Fibroblast of peridontal ligament (primary cell): Measurements from ENCODE around the gene MADD.

Experiments
- DNase-seq: peaks from one replicate; pipeline ENCODE4 v3.0.0-alpha.2; 2010; ENCODE audit errors: extremely low read depth

MADD gene

DNA sequence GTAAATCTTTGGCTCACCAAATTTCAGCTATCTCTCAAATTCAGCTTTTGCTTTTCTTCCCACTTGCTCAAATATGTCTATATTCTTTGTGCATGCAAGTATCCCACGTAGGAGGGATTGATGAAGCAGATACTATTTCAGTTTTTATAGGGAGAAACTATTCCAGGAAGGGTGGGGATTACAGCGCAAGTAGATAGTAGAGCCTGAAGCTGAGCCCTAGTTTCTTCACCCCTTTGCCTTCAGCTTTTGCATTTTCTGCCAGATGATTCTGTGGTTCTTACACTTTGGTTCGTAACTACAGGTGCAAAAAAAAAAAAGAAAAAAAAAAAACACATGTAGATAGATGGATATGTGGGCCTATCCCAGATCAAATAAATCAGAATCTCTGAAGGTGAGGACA lies 18.2 kb upstream of the MADD start:
- no peak for DNase-seq

DNA sequence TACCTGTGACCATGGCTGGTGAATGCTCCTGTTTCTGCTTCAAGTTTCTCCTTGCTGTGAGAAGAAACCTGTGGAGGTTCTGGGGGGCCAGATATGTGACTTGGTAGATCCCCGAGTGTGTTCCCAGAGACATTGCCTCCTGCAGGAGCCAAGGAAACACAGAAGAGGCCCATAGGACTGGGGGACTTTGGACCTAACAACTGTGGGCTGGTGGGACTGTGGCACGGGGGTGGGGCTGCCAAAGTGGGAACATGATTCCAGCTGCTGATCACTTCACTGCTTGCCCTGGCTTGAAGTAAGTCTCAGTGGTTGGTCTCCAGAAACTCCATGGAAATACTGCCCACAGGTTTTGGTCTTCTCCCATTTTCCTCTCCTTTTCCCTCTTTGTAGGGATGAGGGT lies 16.3 kb upstream of the MADD start:
- no peak for DNase-seq

DNA sequence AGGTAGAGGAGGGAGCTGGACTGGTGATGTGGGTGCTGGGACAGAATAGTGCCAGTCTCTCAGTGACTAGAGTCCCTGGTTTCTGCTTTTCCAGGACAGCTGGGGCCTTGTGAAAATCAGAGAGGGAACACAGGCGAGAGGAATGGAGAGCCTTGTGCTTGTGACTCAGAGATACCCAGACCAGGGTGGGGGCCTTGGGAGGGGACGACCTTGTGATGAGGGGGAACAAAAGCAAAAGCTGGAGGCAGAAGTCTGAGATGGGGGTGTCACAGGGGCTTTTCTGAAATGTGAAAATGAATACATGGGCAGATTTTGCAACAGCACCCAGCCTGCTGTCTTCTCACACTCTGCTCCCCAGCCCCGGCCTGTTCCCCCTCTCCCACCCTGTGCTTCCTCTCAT lies 15.5 kb upstream of the MADD start:
- no peak for DNase-seq

DNA sequence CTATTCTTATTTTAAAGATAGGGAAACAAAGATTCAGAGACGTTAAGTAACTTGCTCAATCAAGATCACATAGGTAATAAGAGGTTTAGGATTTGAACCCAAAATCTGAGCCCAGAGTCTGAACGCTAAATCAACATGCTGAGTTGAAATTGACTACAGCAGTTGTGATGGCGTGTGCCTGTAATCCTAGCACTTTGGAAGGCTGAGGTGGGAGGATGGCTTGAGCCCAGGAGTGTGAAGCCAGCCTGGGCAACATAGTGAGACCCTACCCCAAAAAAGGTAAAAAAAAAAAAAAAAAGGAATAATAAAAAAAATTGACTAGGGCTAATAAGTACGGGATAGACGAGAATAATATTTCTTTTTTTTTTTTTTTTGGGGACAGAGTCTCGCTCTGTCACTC lies 13.6 kb upstream of the MADD start:
- DNase-seq, result no peak

DNA sequence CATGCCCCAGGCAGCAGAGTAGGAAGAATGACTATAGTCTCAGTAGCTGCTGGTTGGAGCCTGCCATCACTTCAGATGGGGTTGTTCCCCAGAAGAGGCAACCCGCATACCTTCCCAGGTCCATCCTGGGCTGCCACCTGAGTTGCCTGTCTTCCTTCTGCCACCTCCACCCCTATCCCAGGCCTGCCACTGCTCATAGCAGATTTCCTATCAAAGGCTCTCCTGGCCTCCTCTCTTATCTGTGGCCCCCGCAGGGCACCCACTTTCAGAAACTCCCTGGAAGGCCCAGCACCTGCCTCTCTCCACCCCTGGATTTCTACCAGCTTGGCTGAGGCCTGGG lies 12.8 kb upstream of the MADD start:
- DNase-seq, result no peak

DNA sequence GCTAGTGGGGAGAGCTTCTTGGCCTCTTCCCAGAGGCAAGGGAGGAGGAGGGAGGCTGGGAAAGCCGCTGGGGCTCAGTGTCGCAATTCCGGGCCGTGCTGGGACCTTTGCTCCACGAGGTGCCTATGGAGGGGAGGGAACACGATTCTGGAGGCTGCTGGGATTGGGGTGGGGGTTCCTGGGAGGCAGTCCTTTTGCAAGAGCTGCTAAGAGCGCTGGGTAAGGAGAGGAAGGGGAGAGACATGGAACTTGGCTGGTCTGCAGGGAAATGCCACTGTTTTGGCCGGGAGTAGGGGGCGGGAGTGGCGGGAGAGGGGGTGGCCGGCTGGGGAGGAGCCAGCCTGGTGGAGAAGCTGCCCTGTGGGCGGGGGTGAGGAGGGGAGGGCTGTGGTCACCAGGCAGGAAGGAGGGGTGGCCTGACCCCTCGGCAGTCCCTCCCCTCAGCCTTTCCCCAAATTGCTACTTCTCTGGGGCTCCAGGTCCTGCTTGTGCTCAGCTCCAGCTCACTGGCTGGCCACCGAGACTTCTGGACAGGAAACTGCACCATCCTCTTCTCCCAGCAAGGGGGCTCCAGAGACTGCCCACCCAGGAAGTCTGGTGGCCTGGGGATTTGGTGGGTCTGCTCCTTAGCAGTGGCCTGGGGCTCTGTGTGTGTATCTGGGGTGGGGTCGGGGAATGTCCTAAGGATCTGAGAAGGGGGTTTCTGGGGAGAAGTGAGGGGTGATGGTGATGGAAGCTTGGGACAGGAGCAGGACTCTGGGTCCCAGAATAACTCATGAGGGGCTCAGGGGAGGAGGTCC lies 12.2 kb upstream of the MADD start, which contains the start of gene NR1H3:
Gene NR1H3, plus strand, starts transcription at position 480 of the 800 bp plus-strand sequence. CDS start 1,221 bp downstream, outside the sequence.
- DNase-seq, result peak; percentile 61

DNA sequence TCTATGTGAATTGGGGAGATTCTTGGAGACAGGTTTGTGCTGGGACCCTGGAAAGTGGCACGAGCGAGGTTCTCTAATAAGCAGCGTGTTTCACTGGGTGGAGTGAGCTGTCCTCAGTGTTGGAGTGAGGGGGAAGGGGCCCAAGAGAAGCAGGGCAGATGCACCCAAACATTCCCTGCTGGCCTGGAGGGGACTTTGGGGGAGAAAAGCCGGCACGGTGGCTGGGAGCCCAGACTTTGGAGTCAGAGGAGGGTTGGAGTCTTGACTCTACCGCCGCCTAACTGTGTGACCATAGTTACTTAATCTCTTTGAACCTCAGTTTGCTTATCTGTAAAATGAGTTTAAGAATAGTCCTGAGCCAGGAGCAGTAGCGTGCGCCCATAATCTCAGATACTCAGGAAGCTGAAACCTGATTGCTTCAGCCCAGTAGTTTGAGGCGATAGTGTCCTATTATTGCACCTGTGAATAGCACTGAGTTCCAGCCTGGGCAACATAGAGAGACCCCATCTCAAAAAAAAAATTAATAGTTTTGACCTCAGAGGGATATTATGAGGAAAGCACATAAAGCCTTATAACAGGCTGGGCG lies 11.5 kb upstream of the MADD start:
- DNase-seq, result no peak

DNA sequence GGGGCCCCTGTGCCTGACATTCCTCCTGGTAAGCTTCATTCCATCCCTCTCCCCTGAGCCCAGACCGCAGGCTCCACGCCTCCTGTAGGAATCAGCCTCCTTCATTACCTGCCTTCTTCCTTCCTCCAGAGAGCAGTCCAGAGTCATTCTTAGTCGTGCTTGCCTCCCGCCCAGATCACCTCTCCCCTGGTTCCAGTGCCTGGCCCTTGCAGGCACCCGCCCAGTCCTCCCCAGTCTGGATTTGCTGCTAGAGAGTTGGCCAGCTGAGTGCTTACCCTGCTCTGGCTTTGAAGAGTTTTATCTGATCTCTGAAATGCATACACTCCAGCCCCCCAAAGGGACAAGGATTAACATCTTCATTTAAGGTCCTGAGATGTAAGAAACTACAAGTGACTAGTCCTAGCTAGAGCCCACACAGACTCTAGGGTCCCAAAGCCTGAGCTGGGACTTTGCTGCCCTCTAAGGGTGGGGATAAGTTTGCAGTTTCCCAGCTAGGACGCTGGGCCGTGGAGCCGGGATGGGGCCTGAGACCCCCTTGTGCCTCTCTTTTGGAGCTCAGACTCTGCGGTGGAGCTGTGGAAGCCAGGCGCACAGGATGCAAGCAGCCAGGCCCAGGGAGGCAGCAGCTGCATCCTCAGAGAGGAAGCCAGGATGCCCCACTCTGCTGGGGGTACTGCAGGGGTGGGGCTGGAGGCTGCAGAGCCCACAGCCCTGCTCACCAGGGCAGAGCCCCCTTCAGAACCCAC lies 10.5 kb upstream of the MADD start:
- peak; percentile 48 for DNase-seq

DNA sequence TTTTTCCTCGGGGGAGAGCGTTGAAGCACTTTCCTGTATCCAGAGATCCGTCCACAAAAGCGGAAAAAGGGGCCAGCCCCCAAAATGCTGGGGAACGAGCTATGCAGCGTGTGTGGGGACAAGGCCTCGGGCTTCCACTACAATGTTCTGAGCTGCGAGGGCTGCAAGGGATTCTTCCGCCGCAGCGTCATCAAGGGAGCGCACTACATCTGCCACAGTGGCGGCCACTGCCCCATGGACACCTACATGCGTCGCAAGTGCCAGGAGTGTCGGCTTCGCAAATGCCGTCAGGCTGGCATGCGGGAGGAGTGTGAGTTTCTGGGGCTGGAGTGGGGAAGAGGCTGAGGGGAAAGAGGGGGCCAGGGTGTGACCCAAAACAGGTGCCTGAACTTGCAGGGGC lies 9.6 kb upstream of the MADD start:
- no peak for DNase-seq

DNA sequence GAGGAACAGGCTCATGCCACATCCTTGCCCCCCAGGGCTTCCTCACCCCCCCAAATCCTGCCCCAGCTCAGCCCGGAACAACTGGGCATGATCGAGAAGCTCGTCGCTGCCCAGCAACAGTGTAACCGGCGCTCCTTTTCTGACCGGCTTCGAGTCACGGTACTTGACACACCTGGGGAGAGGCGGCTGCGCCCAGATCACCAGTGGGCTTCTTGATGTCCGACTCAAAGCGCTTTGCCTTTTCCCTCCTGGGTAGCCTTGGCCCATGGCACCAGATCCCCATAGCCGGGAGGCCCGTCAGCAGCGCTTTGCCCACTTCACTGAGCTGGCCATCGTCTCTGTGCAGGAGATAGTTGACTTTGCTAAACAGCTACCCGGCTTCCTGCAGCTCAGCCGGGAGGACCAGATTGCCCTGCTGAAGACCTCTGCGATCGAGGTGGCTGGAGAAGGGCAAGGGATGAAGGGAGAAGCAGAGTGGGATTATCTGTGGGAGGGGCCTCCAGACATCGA lies 8.6 kb upstream of the MADD start:
- no peak for DNase-seq

DNA sequence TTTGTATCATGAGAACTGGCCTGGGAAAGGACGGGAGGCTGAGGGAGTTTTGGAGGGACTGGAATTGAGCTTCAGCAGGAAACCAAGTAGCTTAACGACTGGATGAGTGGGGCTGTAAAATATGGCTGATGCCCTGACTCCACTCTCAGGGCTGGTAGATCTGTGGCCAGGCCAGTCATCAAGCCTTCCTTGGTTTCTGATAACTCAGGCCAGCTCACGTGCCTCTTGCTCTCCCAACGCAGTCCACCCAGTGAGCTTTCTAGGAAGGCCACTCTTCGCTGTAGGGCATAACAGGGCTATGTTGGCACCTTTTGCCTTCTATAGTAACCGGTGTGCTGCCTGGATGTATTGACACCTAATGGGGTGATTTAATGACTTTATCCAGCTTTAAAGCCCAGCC lies 5.8 kb upstream of the MADD start:
- DNase-seq, result no peak

DNA sequence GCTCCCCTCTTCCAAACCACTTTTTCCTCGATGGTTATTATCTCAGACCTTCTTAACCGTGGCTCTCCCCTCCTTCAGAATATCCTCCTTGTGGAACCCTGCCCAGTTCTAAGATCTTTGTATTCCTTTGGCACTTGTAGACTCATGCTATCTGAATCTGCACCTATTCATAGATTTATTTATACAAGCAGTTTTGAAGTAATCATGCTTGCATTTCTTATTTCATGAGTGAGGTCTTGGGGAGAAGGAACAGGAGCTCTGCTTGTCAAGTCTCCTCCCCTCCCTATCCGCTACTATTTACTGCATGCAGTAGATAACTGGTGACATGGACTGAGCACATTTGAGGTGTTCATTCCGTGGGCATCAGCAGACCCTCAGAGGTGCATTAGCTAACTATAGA lies 5.4 kb upstream of the MADD start:
- DNase-seq, result no peak

DNA sequence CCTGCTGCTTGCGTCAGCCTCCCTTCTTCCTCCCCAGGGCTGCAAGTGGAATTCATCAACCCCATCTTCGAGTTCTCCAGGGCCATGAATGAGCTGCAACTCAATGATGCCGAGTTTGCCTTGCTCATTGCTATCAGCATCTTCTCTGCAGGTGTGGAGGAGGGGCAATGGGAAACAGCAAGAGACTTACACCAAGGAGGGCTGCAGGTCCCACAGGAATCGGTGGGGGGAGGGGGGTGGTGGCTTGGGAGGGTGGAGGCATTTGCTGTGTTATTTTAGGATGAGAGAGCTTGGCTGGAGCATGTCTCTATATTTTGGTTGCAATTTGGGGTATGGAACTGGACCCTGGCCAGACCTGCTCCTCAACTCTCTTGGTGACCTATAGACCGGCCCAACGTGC lies 2.1 kb upstream of the MADD start:
- no peak for DNase-seq

DNA sequence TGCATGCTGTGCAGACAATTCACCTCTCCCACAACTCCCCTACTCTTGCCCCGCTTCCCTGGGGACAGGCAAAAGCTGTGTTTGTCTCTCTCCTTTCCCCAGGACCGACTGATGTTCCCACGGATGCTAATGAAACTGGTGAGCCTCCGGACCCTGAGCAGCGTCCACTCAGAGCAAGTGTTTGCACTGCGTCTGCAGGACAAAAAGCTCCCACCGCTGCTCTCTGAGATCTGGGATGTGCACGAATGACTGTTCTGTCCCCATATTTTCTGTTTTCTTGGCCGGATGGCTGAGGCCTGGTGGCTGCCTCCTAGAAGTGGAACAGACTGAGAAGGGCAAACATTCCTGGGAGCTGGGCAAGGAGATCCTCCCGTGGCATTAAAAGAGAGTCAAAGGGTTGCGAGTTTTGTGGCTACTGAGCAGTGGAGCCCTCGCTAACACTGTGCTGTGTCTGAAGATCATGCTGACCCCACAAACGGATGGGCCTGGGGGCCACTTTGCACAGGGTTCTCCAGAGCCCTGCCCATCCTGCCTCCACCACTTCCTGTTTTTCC lies 1.4 kb upstream of the MADD start:
- no peak for DNase-seq

DNA sequence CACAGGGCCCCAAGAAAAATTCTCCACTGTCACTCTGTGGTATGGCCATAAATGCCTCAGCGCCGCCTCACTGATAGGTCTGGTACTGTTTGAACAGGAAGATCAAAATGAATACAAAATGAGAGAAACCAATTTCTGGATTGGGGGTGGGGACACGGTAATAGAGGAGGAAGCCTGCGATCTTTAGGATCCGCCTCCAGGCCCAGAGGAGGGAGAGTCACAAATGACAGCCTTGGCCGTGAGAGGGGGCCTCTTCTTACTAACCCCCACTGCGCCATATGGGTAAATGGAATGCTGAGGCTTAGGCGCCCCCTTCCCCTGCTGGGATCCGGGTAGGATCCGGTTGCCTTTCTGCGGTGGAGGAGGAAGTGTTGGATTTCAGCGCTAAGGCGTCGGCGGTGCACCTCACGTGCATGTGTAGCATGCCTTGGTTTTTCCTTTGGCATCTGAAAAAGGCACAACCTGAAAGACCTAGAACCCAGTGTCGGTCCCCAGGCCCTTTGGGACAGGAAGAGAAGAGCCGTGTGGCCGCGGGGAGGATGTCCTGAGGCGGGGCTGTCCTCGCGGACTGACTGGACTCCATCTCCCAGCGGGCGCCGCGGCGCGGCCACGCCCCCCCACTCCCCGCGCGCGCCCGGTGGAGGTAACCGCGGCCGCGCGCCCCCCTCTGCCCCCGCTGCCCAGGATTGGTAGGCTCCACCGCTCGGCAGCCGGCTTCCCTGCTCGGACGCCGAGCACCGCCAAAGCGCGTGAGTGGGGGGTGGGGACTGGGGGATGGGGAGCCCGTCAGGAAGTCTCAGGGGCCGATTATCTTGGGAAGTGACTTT lies 718 bp upstream of the MADD start:
- DNase-seq, result peak; percentile 71

DNA sequence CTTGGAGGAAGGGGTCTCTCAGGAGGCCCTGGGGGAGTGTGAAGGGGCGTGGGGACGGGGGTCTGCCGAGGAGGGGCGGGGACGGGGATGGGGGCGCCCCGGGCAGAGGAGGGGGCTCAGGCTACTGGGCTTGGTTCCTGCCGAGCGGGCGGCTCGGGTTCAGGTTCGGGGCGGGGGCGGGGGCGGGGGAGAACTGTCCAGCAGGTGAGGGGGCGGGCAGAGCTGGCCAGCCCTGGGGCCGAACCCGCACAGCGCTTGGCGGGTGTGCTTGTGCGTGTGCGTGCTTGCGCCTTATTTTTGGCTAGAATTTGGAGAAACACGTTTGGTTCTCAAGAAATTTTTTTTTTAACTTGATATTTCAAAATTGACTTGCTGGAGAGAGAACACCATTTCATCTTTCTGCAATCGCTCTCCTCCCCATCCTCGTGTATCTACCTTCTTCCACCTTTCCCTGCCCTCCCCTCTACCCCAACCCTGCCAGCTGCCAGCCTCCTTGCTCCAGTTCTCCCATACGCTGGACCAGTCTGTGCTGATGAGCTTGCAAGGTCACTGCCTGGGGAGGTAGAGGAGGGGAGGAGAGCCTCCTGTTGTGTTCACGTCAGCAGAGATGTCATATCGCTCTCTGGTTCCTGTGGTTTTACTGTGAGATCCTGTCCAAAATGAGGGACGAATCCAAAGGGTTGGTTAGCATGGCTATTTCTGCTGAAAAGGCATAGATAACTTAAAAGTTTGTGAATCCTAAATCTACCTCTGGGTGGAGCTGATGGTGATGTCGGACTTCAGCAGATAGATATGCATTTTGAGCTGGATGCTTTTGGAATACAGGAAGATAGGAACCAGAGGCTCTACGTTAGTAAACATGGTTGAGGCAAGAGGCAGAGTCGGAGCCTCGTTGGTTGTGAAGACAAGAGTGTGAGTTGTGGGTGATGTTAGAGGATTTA lies 668 bp downstream of the MADD start:
- DNase-seq, result peak; percentile 65

DNA sequence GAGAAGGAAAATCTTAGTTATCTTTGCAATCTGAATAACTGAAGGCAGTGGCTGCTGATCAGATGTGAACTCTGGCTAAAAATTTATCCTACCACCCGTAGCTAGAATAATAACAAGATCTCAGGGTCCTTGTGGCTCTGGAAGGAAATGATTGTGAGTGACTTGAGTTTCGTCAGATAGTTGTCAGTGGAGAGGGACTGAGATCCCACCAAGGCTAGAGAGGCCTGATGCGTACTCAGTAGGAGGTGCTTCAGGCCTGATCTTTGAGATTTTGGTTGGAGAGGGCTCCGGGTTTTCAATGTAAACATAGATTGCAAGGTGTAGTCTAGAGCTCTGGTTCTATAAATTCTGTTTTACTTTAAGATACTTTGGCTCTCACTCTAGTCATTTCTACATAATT lies 1.4 kb downstream of the MADD start:
- no peak for DNase-seq

DNA sequence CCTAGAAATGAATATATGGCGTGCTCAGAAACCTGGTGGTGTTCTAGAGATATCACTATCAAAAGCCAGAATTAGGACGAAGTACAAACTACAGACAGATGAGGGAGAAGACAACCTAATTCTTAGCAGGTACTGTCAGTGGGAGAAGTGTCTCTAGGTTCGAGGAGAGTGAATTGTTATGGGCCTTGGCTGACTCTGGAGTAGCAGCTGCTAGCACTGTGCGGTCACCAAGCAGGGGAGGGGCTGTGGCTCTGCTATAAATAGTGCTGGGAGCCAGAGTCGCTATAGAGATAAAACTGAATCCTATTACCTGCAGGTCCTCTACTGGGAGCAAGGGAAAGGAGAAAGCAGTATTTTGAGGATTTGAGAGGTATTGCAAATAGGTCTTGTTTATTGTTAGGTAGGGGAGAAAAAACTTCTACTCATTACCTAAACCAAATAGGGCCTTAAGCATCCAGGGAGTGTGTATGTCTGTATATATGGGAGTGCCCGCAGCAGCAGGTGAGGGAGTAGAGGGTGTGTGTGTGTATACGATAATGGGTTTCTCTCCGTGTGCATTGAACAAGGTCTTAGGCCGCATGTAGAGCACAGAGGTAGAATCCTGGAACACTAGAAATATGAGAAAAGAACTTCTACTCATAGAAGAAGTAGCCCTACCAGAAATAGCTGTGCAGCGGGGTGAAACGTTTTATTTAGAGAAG lies 2.2 kb downstream of the MADD start:
- DNase-seq, result no peak

DNA sequence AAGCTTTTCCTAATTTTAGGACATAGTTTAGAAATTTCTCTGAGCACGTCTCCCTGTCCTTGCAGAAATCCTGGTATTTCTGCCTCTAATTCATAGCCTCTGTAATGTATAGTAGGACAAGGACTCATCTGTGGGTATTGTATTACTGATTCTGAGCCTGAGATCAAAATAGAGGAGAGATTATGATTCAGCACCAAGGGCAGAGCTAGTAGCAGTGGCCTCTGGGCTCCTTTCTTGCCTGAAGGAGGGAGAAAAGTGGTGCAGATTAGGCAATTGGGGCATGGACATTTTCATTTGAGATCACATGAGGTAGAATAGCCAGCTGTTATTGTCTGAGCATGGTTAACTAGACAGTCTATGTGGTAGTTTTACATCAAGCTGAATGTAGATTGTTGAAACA lies 2.8 kb downstream of the MADD start:
- DNase-seq, result peak; percentile 34
